BE2C (cell line): ENCODE results near the gene XPNPEP2.

Experiments used
- DNase-seq: peaks from one replicate; pipeline ENCODE4 v3.0.0-alpha.2; 2020
- H3K27me3 ChIP-seq: fragments of 250-450 bp; sonication (Bioruptor Pico); 2 replicates; pipeline ENCODE4 v1.5.1; 2020; ENCODE audit warnings: mild to moderate bottlenecking
- H3K36me3 ChIP-seq: fragments of 250-450 bp; sonication (Bioruptor Pico); 2 replicates; pipeline ENCODE4 v1.5.1; 2020; ENCODE audit warnings: mild to moderate bottlenecking
- H3K4me1 ChIP-seq: fragments of 250-450 bp; sonication (Bioruptor Pico); 2 replicates; pipeline ENCODE4 v1.5.1; 2020
- H3K4me3 ChIP-seq: 2 replicates; pipeline ENCODE4 v1.5.1; 2011; ENCODE audit warnings: low read depth, low read length
- H3K9me3 ChIP-seq: fragments of 250-450 bp; sonication (Bioruptor Pico); 2 replicates; pipeline ENCODE4 v1.5.1; 2020
- CTCF ChIP-seq: IDR thresholded peaks from 2 replicates; pipeline ENCODE4 v1.5.1; 2012; ENCODE audit warnings: mild to moderate bottlenecking, low read depth, low read length

Gene XPNPEP2

GRCh38 chrX:129768186-129768585 lies 29.4 kb downstream of the XPNPEP2 start:
- no peak for TF ChIP-seq CTCF
- H3K27me3 ChIP-seq = no peaks in the 10 kb centered on the region

GRCh38 chrX:129768586-129769466 lies 30.0 kb downstream of the XPNPEP2 start:
- no peaks in the 10 kb centered on the region for H3K36me3 ChIP-seq

More at GRCh38 chrX:129768186-129768585, 29.4 kb downstream of the XPNPEP2 start:
- Histone ChIP-seq H3K4me3 (no peak overlapping the region), H3K9me3 (no peaks in the 10 kb centered on the region), H3K36me3 (no peaks in the 10 kb centered on the region), H3K4me1 (no peaks in the 10 kb centered on the region)
- DNase-seq = no peak

GRCh38 chrX:129769467-129770154 lies 30.8 kb downstream of the XPNPEP2 start:
- no peaks in the 10 kb centered on the region for H3K27me3 ChIP-seq
- DNase-seq = no peak
- no peak for TF ChIP-seq CTCF
- H3K36me3 ChIP-seq = no peaks in the 10 kb centered on the region
- H3K4me1 ChIP-seq = no peaks in the 10 kb centered on the region
- no peak overlapping the region for H3K4me3 ChIP-seq
- no peaks in the 10 kb centered on the region for H3K9me3 ChIP-seq

More at GRCh38 chrX:129768586-129769466, 30.0 kb downstream of the XPNPEP2 start:
- DNase-seq = no peak
- no peak for TF ChIP-seq CTCF
- H3K27me3 ChIP-seq = no peaks in the 10 kb centered on the region
- H3K9me3 ChIP-seq = no peaks in the 10 kb centered on the region
- no peak overlapping the region for H3K4me3 ChIP-seq
- H3K4me1 ChIP-seq = no peaks in the 10 kb centered on the region

GRCh38 chrX:129771266-129771995 lies 32.7 kb downstream of the XPNPEP2 start:
- no peak for DNase-seq
- Histone ChIP-seq H3K36me3 (no peaks in the 10 kb centered on the region), H3K27me3 (no peaks in the 10 kb centered on the region), H3K4me1 (no peaks in the 10 kb centered on the region), H3K4me3 (no peak overlapping the region), H3K9me3 (no peaks in the 10 kb centered on the region)
- TF ChIP-seq CTCF = no peak

- Histone ChIP-seq H3K27me3 (no peaks in the 10 kb centered on the region), H3K36me3 (no peaks in the 10 kb centered on the region), H3K9me3 (no peaks in the 10 kb centered on the region), H3K4me1 (no peaks in the 10 kb centered on the region), H3K4me3 (no peak overlapping the region)
- no peak for TF ChIP-seq CTCF
- DNase-seq = no peak
These were observed 34.1 kb downstream of the XPNPEP2 start for GRCh38 chrX:129772796-129773431.
